Measurements from ENCODE around the gene FOXS1. TPM values are rescaled to one million over a fixed set of nuclear protein-coding genes. Genes with fewer than 3 reads are reported as not detected.

The FOXS1 gene
- total RNA-seq, 1 experiment from 2014 or later = 0.22 TPM

DNA sequence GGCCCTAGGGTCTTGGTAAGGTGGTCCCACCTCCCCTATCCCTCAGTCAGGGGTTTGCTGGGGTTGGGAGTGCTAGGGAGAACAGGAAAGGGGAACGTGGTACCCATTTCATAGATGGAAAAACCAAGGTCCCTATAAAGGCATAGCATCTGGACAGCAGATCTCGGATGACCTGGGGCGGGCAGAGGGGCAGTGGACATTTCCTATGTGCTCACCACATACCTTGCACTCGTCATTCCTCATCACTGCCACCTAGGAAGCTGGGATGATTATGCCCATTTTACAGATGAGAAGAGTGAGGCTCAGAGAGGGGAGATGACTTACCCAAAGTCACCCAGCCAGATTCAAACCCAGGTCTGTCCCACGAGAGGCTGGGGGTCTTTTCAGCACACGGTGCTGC is 14.2 kb downstream of the FOXS1 start:
- Histone ChIP-seq H3K4ac (ENCODE audit: low read depth, low read length) (no peak overlapping the region), H3K23me2 (ENCODE audit: insufficient read length, low read depth, low read length, poor library complexity, severe bottlenecking) (no peaks in the 10 kb centered on the region), H3K18ac (ENCODE audit: insufficient read length, low read depth, low read length) (no peak overlapping the region), H4K91ac (ENCODE audit: insufficient read length, low read depth, low read length) (no peak overlapping the region), H3K9ac (ENCODE audit: extremely low read depth, insufficient read length, low read length) (no peak overlapping the region), H2AK5ac (ENCODE audit: insufficient read length, low read length) (no peak overlapping the region), H2BK15ac (ENCODE audit: low read depth, low read length) (no peak overlapping the region), H3K27ac (ENCODE audit: insufficient read length, low read depth, low read length) (no peak overlapping the region), H3K4me1 (ENCODE audit: insufficient read depth, low read length) (no peaks in the 10 kb centered on the region), H2BK5ac (ENCODE audit: insufficient read length, low read length) (no peak overlapping the region), H3T11ph (ENCODE audit: low read length) (no peak overlapping the region), H4K20me1 (ENCODE audit: control insufficient read depth, insufficient read depth, insufficient read length) (no peaks in the 10 kb centered on the region), H3K79me2 (ENCODE audit: insufficient read depth, low read length) (no peaks in the 10 kb centered on the region), H2BK120ac (ENCODE audit: low read depth, low read length, poor library complexity, severe bottlenecking) (no peak overlapping the region), H2BK12ac (ENCODE audit: insufficient read length, low read depth, low read length) (no peak overlapping the region), H3K27me3 (ENCODE audit: insufficient read depth, low read length) (no peaks in the 10 kb centered on the region), H3K14ac (ENCODE audit: insufficient read depth, low read length) (no peak overlapping the region), H4K5ac (ENCODE audit: insufficient read length, low read depth, low read length) (no peak overlapping the region), H3K56ac (ENCODE audit: insufficient read length, low read depth, low read length) (no peak overlapping the region), H2AFZ (ENCODE audit: low read length) (no peak overlapping the region), H3K4me2 (ENCODE audit: insufficient read depth, insufficient read length, low read length) (no peak overlapping the region), H3K23ac (ENCODE audit: insufficient read length, low read depth, low read length) (no peak overlapping the region), H4K8ac (replicated peaks; ENCODE audit: insufficient read length, low read depth, low read length) (no peak overlapping the region), H3K79me1 (ENCODE audit: insufficient read depth, low read depth, low read length, poor library complexity, severe bottlenecking) (no peaks in the 10 kb centered on the region), H3K9me3 (ENCODE audit: control insufficient read depth, low read depth, low read length) (no peaks in the 10 kb centered on the region), H2BK20ac (ENCODE audit: low read depth, low read length, poor library complexity, severe bottlenecking) (no peak overlapping the region)
- Mint-ChIP-seq H3K4me1 (peaks cover 16% of the 10 kb centered on the region in 2 experiments), H3K36me3 (ENCODE audit: insufficient read depth in 1 of 3, low read depth in 3 of 3) (no peaks in the 10 kb centered on the region), H3K27ac (no peak overlapping the region; a peak in 1 of 7 replicates), H3K9me3 (no peaks in the 10 kb centered on the region), H3K4me3 (no peak overlapping the region), H3K27me3 (ENCODE audit: low read depth) (peaks cover 2% of the 10 kb centered on the region)
- no peak for DNase-seq
- no CpG with 5 or more reads among the region's 6 CpGs for WGBS (ENCODE audit: extremely low coverage, insufficient read length, low lambda C conversion rate)
- TF ChIP-seq, protein P1, sequence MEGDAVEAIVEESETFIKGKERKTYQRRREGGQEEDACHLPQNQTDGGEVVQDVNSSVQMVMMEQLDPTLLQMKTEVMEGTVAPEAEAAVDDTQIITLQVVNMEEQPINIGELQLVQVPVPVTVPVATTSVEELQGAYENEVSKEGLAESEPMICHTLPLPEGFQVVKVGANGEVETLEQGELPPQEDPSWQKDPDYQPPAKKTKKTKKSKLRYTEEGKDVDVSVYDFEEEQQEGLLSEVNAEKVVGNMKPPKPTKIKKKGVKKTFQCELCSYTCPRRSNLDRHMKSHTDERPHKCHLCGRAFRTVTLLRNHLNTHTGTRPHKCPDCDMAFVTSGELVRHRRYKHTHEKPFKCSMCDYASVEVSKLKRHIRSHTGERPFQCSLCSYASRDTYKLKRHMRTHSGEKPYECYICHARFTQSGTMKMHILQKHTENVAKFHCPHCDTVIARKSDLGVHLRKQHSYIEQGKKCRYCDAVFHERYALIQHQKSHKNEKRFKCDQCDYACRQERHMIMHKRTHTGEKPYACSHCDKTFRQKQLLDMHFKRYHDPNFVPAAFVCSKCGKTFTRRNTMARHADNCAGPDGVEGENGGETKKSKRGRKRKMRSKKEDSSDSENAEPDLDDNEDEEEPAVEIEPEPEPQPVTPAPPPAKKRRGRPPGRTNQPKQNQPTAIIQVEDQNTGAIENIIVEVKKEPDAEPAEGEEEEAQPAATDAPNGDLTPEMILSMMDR (conservative IDR thresholded peaks at IDR 0.05) = no peak
